T-helper 17 cell (primary cell): ENCODE results near the gene TNPO3. TPM values are rescaled to one million over a fixed set of nuclear protein-coding genes. Genes with fewer than 3 reads are reported as not detected.
"Not testable (repeated sequence)": the region's sequence is repeated elsewhere in the genome, so short reads cannot be mapped to it uniquely, and the experiment has no call there.

Experiments used
- ATAC-seq: fragments of 150-1000 bp; cut with Tn5 transposase; 2 replicates; pipeline ENCODE4 v1.10.0; 2021; ENCODE audit warnings: mild to moderate bottlenecking, moderate library complexity
- DNase-seq, 3 donors: peaks; one replicate each; pipeline versions ENCODE4 v3.0.0 to v3.0.0-alpha.2; 2020 to 2021
- H3K9me3 ChIP-seq: one replicate; pipeline ENCODE4 v1.7.0; 2013; ENCODE audit warnings: low read length, mild to moderate bottlenecking; ENCODE audit not compliant: control insufficient read depth, poor library complexity, severe bottlenecking
- H3K27ac Mint-ChIP-seq: one replicate; pipeline ENCODE4 v1.8.0; 2022; ENCODE audit warnings: mild to moderate bottlenecking, moderate library complexity, mixed read lengths
- H3K27me3 Mint-ChIP-seq: one replicate; pipeline ENCODE4 v1.8.0; 2022; ENCODE audit warnings: mixed read lengths
- H3K36me3 Mint-ChIP-seq: one replicate; pipeline ENCODE4 v1.8.0; 2022; ENCODE audit warnings: low read depth, mixed read lengths
- H3K4me1 Mint-ChIP-seq: one replicate; pipeline ENCODE4 v1.8.0; 2022; ENCODE audit warnings: mild to moderate bottlenecking, mixed read lengths
- H3K4me3 Mint-ChIP-seq: one replicate; pipeline ENCODE4 v1.8.0; 2022; ENCODE audit warnings: mild to moderate bottlenecking, moderate library complexity, mixed read lengths
- total RNA-seq, 4 donors: library from RNA in 2 of 4; stranded (reverse) in 2 of 4; gene quantifications; one replicate each; pipeline ENCODE4 v1.2.3 and lab custom pipeline; 2022 to 2026

The TNPO3 gene
- total RNA-seq, 2 donors from 2014 or later: 29.1 to 29.2 TPM

DNA sequence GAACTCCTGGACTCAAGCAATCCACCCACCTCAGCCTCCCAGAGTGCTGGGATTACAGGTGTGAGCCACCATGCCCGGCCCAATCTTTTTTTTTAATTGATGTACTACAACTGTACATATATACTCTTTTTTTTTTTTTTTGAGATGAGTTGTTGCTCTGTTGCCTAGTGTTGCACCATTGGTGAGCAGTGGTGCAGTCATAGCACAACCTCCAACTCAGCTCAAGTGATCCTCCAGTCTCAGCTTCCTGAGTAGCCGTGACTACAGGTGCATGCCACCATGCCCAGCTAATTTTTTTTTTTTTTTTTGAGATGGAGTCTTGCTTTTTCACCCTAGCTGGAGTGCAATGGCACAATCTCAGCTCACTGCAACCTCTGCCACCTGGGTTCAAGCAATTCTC lies 111.7 kb downstream of the TNPO3 start:
- ATAC-seq, H3K27ac Mint-ChIP-seq: not testable (repeated sequence)

DNA sequence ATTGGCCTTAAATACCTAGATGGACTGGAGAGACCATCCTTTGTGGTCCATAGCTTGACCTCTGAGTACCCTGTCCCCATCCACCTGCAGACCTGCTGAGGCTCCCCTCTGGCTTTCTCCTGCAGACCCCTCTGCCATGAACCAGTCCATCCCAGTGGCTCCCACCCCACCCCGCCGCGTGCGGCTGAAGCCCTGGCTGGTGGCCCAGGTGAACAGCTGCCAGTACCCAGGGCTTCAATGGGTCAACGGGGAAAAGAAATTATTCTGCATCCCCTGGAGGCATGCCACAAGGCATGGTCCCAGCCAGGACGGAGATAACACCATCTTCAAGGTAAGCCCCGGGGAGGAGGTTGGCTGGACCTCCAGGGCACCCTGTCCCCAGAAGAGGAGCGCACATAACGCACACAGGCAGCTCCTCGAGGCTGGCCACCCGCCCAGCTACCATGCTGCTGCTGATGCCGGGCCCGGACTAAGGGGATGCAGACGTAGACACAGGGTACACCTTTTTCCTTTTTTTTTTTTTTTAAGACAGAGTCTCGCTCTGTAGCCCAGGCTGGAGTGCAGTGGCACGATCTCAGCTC lies 112.9 kb downstream of the TNPO3 start:
- DNase-seq (no peak), ATAC-seq (no peak)
- H3K27ac Mint-ChIP-seq: no peak overlapping the region
- H3K36me3 Mint-ChIP-seq: peaks cover 2% of the 10 kb centered on the region
- no peak overlapping the region for H3K4me3 Mint-ChIP-seq
- H3K9me3 ChIP-seq: no peaks in the 10 kb centered on the region
- H3K4me1 Mint-ChIP-seq: peaks cover 25% of the 10 kb centered on the region
- no peaks in the 10 kb centered on the region for H3K27me3 Mint-ChIP-seq

More for the DNA sequence above, 111.7 kb downstream of the TNPO3 start:
- H3K9me3 ChIP-seq, H3K36me3 Mint-ChIP-seq, H3K4me3 Mint-ChIP-seq, H3K27me3 Mint-ChIP-seq, DNase-seq: not testable (repeated sequence)
- peaks cover 22% of the 10 kb centered on the region for H3K4me1 Mint-ChIP-seq

DNA sequence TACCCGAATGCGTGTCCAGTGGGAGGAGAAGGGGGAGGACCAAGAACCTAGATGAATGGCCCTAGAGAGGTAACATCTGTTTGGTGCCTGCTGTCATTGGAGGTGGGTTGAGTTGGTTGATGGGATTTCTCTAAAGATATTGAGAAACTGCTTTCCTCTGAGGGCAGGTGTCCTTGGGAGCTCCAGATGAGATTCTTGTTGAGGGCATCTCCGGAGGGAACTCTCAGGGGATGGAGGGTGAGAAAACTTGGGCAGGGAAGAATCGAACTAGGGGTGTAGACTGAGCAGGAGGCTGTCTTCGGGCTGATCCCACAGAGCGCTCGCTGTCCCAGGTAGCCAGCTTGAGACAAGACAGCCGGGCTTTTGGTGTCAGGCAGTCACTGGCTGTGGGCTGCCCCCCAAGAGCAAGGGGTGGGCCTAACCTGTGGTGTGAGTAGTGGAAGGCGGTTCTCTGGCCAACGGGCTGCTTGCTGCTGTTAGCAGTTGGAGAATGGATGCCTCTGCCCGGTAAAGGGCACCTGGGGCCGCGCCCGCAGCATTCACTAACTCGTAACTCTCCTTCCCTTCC lies 113.5 kb downstream of the TNPO3 start:
- peaks cover 28% of the 10 kb centered on the region for H3K4me1 Mint-ChIP-seq
- DNase-seq: no peak

DNA sequence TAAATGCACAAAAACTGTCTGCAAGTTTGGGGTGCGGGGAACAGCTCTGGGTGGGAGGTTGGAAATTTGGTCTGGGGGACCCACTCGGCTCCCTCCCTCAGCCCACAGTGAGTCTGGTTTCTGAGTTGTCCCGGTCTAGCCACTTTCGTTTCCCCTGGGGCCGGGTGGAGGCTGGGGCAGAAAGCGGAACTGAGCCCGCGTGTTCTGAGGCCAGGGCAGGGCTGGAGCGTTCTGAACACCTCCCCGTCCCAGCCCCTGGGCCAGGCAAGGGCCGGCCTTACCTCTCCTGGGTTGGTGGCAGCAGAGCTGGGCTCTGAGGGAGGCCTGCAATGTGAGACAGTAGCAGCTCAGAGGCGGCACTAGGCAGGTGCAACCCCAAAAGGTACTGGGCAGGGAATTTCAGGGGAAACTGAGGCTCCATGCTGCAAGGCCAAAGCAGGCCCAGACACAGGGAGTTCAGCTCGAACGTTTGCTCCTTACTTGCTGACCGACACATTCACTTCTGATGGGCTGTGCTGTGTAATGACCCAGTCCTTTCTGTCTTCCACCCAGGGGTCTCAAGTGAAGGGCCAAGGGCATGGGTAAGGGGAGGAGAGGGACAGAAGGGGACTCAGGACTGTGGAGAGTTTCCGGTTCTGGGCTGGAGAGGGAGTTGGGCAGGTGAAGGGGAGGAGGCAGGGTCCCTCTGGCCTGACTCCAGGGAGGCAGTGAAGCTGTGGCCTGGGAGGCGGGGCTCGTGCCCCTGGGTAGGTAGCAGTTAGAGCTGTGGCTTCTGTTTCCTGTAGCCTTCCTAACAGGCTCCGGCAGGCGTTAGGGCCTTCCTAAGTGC lies 114.2 kb downstream of the TNPO3 start:
- no peak for DNase-seq
- peak; percentile 29 for ATAC-seq
- no peaks in the 10 kb centered on the region for H3K9me3 ChIP-seq
- H3K27me3 Mint-ChIP-seq: no peaks in the 10 kb centered on the region
- H3K4me3 Mint-ChIP-seq: peak overlapping the region; percentile 88
- peak overlapping the region; percentile 95 for H3K27ac Mint-ChIP-seq
- H3K4me1 Mint-ChIP-seq: peaks cover 28% of the 10 kb centered on the region
- H3K36me3 Mint-ChIP-seq: peaks cover 4% of the 10 kb centered on the region

More for the DNA sequence above, 113.5 kb downstream of the TNPO3 start:
- peak overlapping the region; percentile 95 for H3K27ac Mint-ChIP-seq
- H3K27me3 Mint-ChIP-seq: no peaks in the 10 kb centered on the region
- no peak for ATAC-seq
- H3K9me3 ChIP-seq: no peaks in the 10 kb centered on the region
- H3K4me3 Mint-ChIP-seq: peak overlapping the region; percentile 88
- H3K36me3 Mint-ChIP-seq: peaks cover 4% of the 10 kb centered on the region

DNA sequence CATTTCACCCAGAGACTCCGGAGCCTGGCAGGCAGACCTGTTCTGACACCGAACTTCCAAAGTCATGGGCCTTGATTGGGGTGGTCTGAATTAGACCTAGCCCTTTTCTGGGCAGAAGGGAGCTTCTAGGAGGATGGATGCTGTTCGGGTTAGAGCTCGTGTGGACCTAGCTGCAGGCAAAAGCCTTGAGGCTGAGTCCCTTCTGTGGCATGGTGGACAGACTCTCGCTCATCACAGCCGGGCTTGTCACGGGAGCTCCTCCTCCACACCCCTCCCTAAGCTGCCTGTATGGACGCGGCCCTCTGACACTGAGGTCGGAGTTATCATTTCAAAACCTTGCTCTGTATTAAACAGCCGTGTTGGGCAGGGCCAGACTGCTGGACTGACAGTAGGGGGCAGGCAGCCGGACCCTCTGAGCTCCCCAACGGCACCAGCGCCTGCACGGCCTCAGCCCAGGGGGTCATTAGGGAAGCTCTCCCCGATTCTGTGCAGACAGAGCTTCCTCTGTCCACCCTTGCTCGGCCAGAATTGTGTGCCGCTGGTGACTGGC lies 115.0 kb downstream of the TNPO3 start:
- peaks cover 28% of the 10 kb centered on the region for H3K4me1 Mint-ChIP-seq
- peaks cover 4% of the 10 kb centered on the region for H3K36me3 Mint-ChIP-seq
- H3K4me3 Mint-ChIP-seq: peak overlapping the region; percentile 99
- ATAC-seq: no peak
- no peaks in the 10 kb centered on the region for H3K9me3 ChIP-seq
- no peak for DNase-seq
- no peaks in the 10 kb centered on the region for H3K27me3 Mint-ChIP-seq
- H3K27ac Mint-ChIP-seq: peak overlapping the region; percentile 95

DNA sequence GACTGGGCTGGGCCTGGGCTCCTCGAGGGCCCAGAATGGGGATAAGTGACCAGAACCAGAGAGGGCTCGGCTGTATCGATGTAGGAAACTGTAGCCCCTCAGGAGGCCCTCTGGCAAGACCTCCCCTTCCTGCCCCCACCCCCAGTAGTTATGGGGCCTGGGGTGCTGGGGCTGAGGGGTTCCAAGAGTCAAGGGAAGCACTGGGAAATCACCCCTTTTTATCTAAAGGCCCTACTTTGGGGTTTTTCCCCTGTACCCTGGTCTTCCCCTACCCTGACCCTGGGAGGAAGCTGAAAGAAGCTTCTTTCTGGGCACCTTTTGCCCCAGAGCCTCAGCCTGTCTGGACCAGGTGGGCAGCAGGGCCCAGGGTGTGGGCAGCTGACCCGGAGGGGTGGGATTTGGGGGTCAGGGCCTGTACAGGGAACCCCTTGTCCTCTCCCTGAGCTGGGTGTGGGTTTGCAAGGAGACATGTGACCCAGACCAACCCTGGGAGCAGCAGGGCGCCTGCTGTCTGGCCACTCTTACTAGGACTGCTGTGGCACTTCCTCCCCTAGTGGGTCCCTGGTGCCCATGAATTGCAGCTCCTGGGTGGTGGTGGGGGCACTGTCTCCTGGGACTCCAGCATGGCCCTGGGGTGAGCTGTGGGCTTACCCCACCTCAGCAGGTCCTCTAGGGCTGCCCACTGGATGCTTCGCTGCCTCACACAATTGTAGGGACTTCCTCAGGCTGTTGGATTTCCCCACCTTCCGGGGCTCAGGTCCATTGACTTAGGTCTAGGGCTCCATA lies 115.6 kb downstream of the TNPO3 start:
- Mint-ChIP-seq H3K4me1 (peaks cover 28% of the 10 kb centered on the region), H3K4me3 (peak overlapping the region; percentile 99), H3K36me3 (peaks cover 4% of the 10 kb centered on the region), H3K27me3 (no peaks in the 10 kb centered on the region), H3K27ac (peak overlapping the region; percentile 95)
- no peak for DNase-seq
- H3K9me3 ChIP-seq: no peaks in the 10 kb centered on the region
- ATAC-seq: peak; percentile 81

DNA sequence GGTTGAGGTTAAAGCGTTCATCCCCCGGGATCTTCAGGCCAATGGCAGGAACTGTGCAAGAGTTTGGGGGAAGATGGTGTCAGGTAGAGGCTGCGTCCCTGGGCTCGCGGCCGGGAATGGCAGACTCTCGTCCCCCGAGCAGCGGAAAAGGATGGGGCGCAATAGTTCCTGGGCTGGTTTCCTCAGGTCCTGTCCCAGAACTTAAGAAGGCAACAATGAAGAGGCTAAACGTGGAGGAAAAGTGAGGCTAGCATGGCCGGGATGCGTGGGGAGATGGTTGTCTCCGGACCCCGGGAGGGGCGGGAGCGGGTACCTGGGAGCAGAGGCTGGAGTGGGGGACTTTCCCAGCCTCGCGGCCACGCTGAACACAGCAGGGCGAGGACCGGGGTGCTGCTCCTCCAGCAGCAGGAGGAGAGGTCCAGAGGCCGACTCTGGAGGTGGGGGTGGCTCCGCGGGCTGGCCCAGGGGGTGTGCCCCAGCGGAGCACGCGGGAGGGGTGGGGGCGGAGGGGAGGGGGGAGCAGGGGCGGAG lies 116.3 kb downstream of the TNPO3 start:
- ATAC-seq (peak; percentile 45), DNase-seq (no peak)
- peaks cover 29% of the 10 kb centered on the region for H3K4me1 Mint-ChIP-seq
- peaks cover 4% of the 10 kb centered on the region for H3K36me3 Mint-ChIP-seq
- no peaks in the 10 kb centered on the region for H3K27me3 Mint-ChIP-seq
- H3K27ac Mint-ChIP-seq: peak overlapping the region; percentile 95
- no peaks in the 10 kb centered on the region for H3K9me3 ChIP-seq
- peak overlapping the region; percentile 99 for H3K4me3 Mint-ChIP-seq

DNA sequence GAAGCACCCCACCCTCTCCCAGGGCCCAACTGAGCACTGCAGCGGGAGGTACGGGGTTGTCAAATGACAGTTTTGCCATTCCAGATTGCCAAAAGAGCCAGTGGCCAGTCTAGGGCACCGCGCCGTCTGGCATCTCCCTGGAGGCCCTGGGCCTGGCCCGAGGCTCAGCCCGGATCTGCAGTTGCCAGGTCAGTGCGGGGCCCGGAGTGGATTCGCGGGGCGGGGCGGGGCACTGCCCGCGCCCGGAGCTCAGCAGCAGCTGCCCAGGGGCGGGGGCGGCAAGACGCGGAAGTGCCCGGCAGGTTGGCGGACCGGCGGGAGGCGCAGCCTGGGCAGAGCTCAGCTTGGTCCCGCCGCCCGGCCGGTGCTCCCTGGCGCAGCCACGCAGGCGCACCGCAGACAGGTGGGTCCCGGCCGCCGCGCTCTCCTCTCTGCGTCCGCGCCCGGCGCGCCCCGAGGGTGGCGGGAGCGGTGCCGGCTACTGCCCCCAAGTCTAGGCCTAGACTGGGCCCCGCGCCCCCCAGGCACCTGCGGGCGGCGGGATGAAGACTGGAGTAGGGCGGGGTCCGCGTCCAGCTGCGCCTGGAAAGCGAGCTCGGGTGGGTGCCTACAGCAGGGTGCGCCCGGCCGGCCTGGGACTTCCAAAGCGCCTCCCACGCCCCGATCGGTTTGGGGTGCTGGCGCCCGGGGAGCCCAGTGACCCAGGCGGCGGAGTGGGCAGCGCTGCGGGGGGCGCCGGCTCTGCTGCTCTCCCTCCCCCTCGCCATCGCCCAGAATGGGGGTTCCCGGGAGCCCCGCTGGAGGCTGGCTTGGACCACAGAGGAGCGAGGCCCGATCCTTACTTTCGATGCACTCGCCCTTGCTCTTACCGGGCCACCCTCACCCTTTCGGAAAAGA lies 117.0 kb downstream of the TNPO3 start, which contains the start of gene IRF5:
TSS of gene IRF5 (plus strand) at position 281 of the 897 bp plus-strand sequence. CDS start 4,155 bp downstream, outside the sequence.
- Mint-ChIP-seq H3K27ac (peak within 1 kb of the TSS; percentile 95), H3K27me3 (no peaks in the 10 kb centered on the region), H3K4me1 (peaks cover 35% of the 10 kb centered on the region), H3K36me3 (peaks cover 6% of the 10 kb centered on the region), H3K4me3 (peak within 1 kb of the TSS; percentile 99)
- DNase-seq (peak in 1 of 3 donors; percentile 33), ATAC-seq (no peak)
- no peaks in the 10 kb centered on the region for H3K9me3 ChIP-seq

DNA sequence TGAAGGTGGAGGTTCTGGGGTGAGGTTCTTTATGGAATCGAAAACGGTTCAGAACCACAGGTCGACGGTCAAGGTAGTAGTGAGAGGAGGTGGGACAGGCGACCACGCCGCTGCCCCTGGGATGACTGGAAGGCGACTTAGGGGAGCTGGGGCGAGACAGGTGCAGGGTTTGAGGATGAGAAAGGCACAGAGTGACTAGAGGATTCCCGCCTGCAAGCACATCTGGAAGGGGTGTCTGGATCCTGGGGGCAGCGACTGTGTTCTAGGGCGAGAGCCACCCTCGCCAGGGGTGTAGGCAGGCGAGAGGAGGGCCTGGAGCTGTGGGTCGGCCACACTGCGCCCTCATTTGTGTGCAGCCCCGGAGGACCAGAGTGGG lies 117.7 kb downstream of the TNPO3 start:
- Mint-ChIP-seq H3K4me3 (peak overlapping the region; percentile 92), H3K36me3 (peaks cover 6% of the 10 kb centered on the region), H3K27ac (peak overlapping the region; percentile 75), H3K27me3 (no peaks in the 10 kb centered on the region), H3K4me1 (peaks cover 37% of the 10 kb centered on the region)
- ATAC-seq (no peak), DNase-seq (no peak)
- H3K9me3 ChIP-seq: no peaks in the 10 kb centered on the region

DNA sequence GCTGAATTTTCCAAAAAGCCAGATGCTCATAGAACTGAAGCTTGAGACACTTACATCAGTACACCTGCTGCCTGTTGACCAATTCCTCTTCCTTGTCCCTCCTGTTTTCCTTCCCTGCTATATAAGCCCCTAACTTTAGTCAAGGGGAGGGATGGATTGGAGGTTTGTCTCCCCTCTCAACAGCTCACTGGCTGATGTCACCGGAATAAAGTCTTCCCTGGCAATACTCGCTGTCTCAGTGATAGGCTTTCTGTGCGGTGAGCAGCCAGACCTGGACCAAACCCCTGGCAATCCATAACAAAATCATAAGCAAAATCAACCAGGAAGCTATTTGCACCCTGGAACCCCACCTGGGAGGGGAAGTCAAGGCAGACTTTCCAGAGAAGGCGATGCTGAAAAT lies 118.1 kb downstream of the TNPO3 start:
- H3K27me3 Mint-ChIP-seq: no peaks in the 10 kb centered on the region
- DNase-seq (no peak), ATAC-seq (no peak)
- H3K4me3 Mint-ChIP-seq: peak overlapping the region; percentile 92
- H3K27ac Mint-ChIP-seq: peak overlapping the region; percentile 75
- peaks cover 37% of the 10 kb centered on the region for H3K4me1 Mint-ChIP-seq
- peaks cover 6% of the 10 kb centered on the region for H3K36me3 Mint-ChIP-seq
- no peaks in the 10 kb centered on the region for H3K9me3 ChIP-seq

DNA sequence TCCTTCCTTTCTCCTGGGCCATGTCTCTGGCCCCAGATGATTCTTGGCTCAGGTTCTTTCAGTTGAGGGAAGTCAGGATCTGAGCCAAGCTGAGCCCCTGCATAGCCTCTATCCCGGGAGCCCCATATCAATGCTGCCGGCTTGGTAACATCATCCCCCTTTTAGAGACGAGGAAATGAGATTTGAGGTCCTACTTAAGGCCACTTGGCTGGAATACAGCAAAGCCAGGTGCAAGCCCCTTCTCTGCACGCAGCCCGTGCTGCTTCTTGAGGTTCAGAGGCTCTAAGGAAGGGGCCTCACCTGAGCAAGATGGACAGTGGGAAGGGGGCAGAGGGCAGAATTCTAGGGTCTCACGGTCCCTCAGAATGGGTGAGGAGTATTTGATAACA lies 119.6 kb downstream of the TNPO3 start:
- ATAC-seq (no peak), DNase-seq (no peak)
- peaks cover 25% of the 10 kb centered on the region for H3K4me1 Mint-ChIP-seq
- H3K9me3 ChIP-seq: no peaks in the 10 kb centered on the region
- no peaks in the 10 kb centered on the region for H3K27me3 Mint-ChIP-seq
- no peak overlapping the region for H3K4me3 Mint-ChIP-seq
- no peak overlapping the region for H3K27ac Mint-ChIP-seq
- peaks cover 6% of the 10 kb centered on the region for H3K36me3 Mint-ChIP-seq
